AG04450 (cell line): ENCODE data around the gene FNDC3B. TPM values are rescaled to one million over a fixed set of nuclear protein-coding genes. Genes with fewer than 3 reads are reported as not detected.

Experiments
- CTCF ChIA-PET: fragments of 300-600, 350-600 bp; formaldehyde crosslinking; extraction: SDS; loops from one replicate; lab custom pipeline; 2022; ENCODE audit warnings: antibody characterized with exemption, inconsistent platforms; lab: Charles Lee
- POLR2A ChIA-PET: fragments of 350-600 bp; formaldehyde crosslinking; extraction: SDS; loops from one replicate; lab custom pipeline; 2021; ENCODE audit warnings: antibody characterized with exemption, inconsistent platforms; lab: Yijun Ruan, JAX
- DNase-seq: peaks from one replicate; pipeline ENCODE4 v3.0.0-alpha.2; 2011; ENCODE audit warnings: low read depth, low spot score
- H3K27ac ChIP-seq: one replicate; pipeline ENCODE4 v1.5.1; 2012; ENCODE audit warnings: low read depth, low read length, control low read depth
- H3K27me3 ChIP-seq: one replicate; pipeline ENCODE4 v1.6.0; 2012; ENCODE audit warnings: low read length; ENCODE audit not compliant: control insufficient read depth, insufficient read depth
- H3K4me3 ChIP-seq: 2 replicates; pipeline ENCODE4 v1.5.1; 2011; ENCODE audit warnings: mild to moderate bottlenecking, low read depth, low read length, control low read depth
- H3K9me3 ChIP-seq: 2 replicates; pipeline ENCODE4 v1.5.1; 2012; ENCODE audit warnings: low read length; ENCODE audit not compliant: control insufficient read depth, insufficient read depth
- polyA plus RNA-seq: library from polyadenylated mRNA; depleted of rRNA; stranded (reverse); fragments of >200 nt; gene quantifications from 2 replicates; pipeline ENCODE4 v1.2.3, GENCODE V29; 2011
- TF ChIP-seq, protein P1 (sequence below): IDR thresholded peaks from 2 replicates; pipeline ENCODE4 v1.5.1; 2011; ENCODE audit warnings: low read depth, low read length, control low read depth, inconsistent platforms

Gene FNDC3B
- polyA plus RNA-seq, 1 experiment = 39.5 TPM

DNA sequence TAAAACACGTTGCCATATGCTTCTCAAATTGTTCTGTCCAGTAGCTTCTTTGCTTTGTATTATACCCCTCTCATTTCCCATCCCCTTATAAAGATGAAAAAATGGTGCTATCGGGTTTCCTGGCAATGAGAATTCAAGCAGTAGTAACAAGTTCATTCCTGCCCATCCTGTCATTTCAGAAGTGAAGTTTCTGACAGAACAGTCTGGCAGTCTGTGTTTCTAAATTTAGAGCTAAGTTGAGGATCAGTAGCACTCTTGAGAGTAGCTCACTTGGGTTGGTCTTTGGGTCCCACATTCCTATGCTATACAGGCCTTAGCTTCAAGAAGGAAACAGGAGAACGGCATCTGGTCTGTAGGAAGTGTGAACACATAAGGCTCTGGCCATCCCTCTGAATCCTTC, 274.3 kb downstream of the FNDC3B start:
- H3K27ac ChIP-seq = no peak overlapping the region
- TF ChIP-seq, protein P1, sequence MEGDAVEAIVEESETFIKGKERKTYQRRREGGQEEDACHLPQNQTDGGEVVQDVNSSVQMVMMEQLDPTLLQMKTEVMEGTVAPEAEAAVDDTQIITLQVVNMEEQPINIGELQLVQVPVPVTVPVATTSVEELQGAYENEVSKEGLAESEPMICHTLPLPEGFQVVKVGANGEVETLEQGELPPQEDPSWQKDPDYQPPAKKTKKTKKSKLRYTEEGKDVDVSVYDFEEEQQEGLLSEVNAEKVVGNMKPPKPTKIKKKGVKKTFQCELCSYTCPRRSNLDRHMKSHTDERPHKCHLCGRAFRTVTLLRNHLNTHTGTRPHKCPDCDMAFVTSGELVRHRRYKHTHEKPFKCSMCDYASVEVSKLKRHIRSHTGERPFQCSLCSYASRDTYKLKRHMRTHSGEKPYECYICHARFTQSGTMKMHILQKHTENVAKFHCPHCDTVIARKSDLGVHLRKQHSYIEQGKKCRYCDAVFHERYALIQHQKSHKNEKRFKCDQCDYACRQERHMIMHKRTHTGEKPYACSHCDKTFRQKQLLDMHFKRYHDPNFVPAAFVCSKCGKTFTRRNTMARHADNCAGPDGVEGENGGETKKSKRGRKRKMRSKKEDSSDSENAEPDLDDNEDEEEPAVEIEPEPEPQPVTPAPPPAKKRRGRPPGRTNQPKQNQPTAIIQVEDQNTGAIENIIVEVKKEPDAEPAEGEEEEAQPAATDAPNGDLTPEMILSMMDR = no peak
- DNase-seq = no peak
- ChIA-PET CTCF (interaction anchor here (1.0 to 3.0 kb wide), 2 partner anchors 19 to 28 kb away, joined by 4 to 14 read pairs; no protein-coding TSS in a partner anchor), POLR2A (no interaction called here)
- no peaks in the 10 kb centered on the region for H3K9me3 ChIP-seq
- no peak overlapping the region for H3K4me3 ChIP-seq
- no peaks in the 10 kb centered on the region for H3K27me3 ChIP-seq

GRCh38 chr3:172314591-172315160, 275.3 kb downstream of the FNDC3B start:
- H3K27ac ChIP-seq = no peak overlapping the region
- no peaks in the 10 kb centered on the region for H3K9me3 ChIP-seq
- no peak overlapping the region for H3K4me3 ChIP-seq
- CTCF ChIA-PET = interaction anchor here (1.4 to 3.0 kb wide), 2 partner anchors 18 kb away, joined by 10 to 14 read pairs; no protein-coding TSS in a partner anchor
- H3K27me3 ChIP-seq = no peaks in the 10 kb centered on the region
- DNase-seq = no peak
- TF ChIP-seq, protein P1 = no peak
- POLR2A ChIA-PET = no interaction called here

- TF ChIP-seq, protein P1 = no peak
- Histone ChIP-seq H3K9me3 (no peaks in the 10 kb centered on the region), H3K27ac (peak overlapping the region; percentile 41), H3K27me3 (no peaks in the 10 kb centered on the region), H3K4me3 (no peak overlapping the region)
- CTCF ChIA-PET = interaction anchor here (0.6 to 1.4 kb wide), 2 partner anchors 17 to 25 kb away, joined by 3 to 10 read pairs; no protein-coding TSS in a partner anchor
- POLR2A ChIA-PET = interaction anchor here (0.5 to 1.0 kb wide), 3 partner anchors 175 to 1297 kb away, joined by 4 to 11 read pairs (median 6); no protein-coding TSS in a partner anchor
- peak; percentile 53 for DNase-seq
These were observed 276.2 kb downstream of the FNDC3B start for GRCh38 chr3:172315401-172316091.

DNA sequence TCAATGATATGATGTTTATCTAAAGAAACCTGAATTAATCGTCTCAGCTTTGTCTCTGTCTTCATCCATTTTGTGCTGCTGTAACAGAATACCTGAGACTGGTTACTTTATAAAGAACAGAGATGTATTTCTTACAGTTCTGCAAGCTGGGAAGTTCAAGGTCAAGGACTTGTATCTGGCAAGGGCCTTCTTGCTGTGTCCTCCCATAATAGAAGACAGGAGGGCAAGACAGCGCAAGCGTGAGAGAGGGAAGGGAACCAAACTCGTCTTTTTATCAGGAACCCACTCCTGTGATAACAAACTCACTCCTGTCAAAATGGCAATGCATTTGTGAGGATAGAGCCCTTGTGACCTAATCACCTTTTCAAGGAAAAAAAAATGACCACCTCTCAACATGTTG, 277.4 kb downstream of the FNDC3B start:
- Histone ChIP-seq H3K4me3 (no peak overlapping the region), H3K27me3 (no peaks in the 10 kb centered on the region), H3K27ac (no peak overlapping the region), H3K9me3 (no peaks in the 10 kb centered on the region)
- POLR2A ChIA-PET = no interaction called here
- CTCF ChIA-PET = interaction anchor here (0.6 kb wide), 1 partner anchor 25 kb away, joined by 3 read pairs; no protein-coding TSS in a partner anchor
- DNase-seq = no peak
- TF ChIP-seq, protein P1 = no peak

DNA sequence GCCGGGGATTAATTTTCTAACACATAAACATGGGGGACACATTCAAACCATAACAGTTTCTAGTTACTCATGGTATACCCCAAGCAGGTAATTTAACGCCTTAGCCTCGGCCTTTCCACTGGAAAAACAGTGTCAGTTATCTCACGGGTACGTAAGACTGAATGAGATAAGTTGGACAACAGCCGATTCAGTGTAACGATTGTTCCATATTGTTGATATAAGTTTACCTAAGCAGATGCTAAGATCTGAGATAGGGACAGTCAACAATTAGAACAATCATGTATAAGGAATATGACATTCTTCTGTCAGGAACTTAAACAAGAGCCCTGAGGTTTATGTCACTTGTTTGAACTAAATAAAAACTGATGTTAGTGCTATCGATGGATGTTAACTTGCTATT, 278.1 kb downstream of the FNDC3B start:
- Histone ChIP-seq H3K27ac (peak overlapping the region; percentile 91), H3K4me3 (no peak overlapping the region), H3K9me3 (no peaks in the 10 kb centered on the region), H3K27me3 (no peaks in the 10 kb centered on the region)
- TF ChIP-seq, protein P1 = no peak
- CTCF ChIA-PET = interaction anchor here (2.4 kb wide), 1 partner anchor 16 kb away, joined by 34 read pairs; no protein-coding TSS in a partner anchor
- no peak for DNase-seq
- POLR2A ChIA-PET = no interaction called here
